ENCODE results near the gene SOX4. TPM values are rescaled to one million over a fixed set of nuclear protein-coding genes. Genes with fewer than 3 reads are reported as not detected.

SOX4 gene
- total RNA-seq, 2 experiments from 2014 or later, result 0.69 to 0.72 TPM

DNA sequence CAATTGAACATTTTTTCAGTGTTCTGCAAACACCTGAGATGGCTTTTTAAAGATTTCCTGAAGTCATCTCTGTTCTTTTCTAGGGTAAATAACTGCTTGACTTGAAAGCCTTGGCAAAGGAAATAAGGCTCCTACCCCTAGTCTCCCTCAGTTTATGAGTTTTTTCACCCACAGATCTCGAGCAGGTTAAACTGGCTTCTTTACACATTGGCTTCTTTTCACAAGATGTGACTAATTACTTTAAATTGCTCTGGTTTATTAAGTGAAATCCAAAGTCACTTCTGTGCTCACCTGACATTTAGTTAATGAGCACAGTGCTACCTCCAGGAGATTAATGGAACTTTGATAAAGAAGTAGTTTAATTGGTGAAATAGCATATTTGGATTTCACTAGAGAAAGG is 33.2 kb downstream of the SOX4 start:
- no peaks in the 10 kb centered on the region for H3K4me1 Mint-ChIP-seq (ENCODE audit: low read depth)
- H3K36me3 Mint-ChIP-seq (ENCODE audit: low read depth), result no peaks in the 10 kb centered on the region
- DNase-seq, result no peak
- peaks cover 2% of the 10 kb centered on the region for H3K27me3 Mint-ChIP-seq (ENCODE audit: low read depth)
- intact Hi-C loops (cut with micrococcal nuclease), result no loop called here
- no peak overlapping the region for H3K27ac Mint-ChIP-seq
- no peaks in the 10 kb centered on the region for H3K9me3 Mint-ChIP-seq
- CTCF ChIA-PET, result no interaction called here
- no peak overlapping the region for H3K4me3 Mint-ChIP-seq

DNA sequence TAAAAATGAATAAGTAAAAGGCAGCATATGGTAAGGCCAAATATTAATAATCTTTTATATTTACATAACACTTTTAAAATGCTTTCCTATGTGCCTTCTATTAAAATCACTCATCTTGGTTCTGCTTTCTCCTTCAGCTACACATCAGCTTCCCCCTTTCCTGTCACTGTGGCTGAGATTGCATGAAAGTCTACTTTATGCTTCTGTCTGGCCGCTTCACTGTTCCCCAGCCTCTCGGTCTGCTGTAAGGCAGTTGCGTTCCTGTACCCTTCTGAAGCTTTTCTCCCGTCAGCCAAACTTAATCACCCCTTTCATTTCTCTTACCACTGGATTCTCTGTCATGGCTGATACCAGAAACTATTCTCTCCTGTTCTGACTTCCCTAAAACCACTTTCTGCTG is 34.6 kb downstream of the SOX4 start:
- Mint-ChIP-seq H3K27me3 (ENCODE audit: low read depth) (peaks cover 2% of the 10 kb centered on the region), H3K4me3 (no peak overlapping the region), H3K36me3 (ENCODE audit: low read depth) (no peaks in the 10 kb centered on the region), H3K4me1 (ENCODE audit: low read depth) (no peaks in the 10 kb centered on the region), H3K9me3 (no peaks in the 10 kb centered on the region), H3K27ac (no peak overlapping the region)
- CTCF ChIA-PET, result no interaction called here
- intact Hi-C loops (cut with micrococcal nuclease), result no loop called here
- DNase-seq, result no peak

DNA sequence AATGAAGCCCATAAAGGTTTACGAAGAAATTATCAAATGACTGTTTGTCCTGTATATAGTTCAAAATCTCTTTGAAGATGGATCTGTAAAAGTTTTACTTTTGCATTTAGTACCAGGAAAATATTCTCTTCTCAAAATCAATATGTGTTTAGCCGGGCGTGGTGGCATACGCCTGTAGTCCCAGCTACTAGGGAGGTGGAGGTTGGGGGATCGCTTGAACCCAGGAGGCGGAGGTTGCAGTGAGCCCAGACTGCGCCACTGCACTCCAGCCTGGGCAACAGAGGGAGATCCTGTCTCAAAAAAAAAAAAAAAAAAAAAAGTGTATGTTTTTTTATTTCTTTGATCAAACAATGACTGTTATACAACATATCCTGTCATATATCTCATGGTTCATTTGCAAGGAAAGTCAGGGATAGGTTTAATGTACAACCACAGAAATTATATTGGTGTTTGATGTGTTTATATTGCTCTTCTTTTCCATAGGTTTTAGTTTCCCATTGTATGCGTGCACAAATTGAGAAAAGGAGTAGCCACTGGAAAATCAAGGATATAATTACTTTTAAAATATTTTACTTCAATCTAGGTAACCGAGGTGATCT is 40.1 kb downstream of the SOX4 start:
- no peak overlapping the region for H3K27ac Mint-ChIP-seq
- H3K27me3 Mint-ChIP-seq (ENCODE audit: low read depth), result peaks cover 2% of the 10 kb centered on the region
- intact Hi-C loops (cut with micrococcal nuclease), result no loop called here
- no peaks in the 10 kb centered on the region for H3K4me1 Mint-ChIP-seq (ENCODE audit: low read depth)
- no peak for DNase-seq
- CTCF ChIA-PET, result no interaction called here
- H3K36me3 Mint-ChIP-seq (ENCODE audit: low read depth), result no peaks in the 10 kb centered on the region
- no peak overlapping the region for H3K4me3 Mint-ChIP-seq
- no peaks in the 10 kb centered on the region for H3K9me3 Mint-ChIP-seq

DNA sequence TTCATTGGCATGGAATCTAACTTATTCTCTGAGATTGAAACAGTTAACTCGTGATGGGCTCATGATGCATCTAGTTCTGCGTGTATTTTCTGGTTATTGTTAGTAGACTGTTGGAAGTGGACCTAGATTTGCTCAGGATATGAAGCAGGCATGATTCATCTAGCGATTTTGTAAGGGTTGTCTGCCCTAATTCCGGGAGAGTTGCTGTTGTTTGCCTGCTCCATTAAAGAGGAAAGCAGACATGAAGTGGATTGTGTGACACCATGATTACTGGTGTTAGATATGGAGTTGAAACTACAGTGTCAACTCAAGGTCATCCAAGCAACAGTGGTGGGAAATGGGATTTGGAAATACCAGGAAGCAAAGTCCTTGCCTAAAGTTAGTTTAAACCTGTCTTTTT is 41.0 kb downstream of the SOX4 start:
- Mint-ChIP-seq H3K4me1 (ENCODE audit: low read depth) (no peaks in the 10 kb centered on the region), H3K27ac (no peak overlapping the region), H3K4me3 (no peak overlapping the region), H3K27me3 (ENCODE audit: low read depth) (peaks cover 2% of the 10 kb centered on the region), H3K9me3 (no peaks in the 10 kb centered on the region), H3K36me3 (ENCODE audit: low read depth) (no peaks in the 10 kb centered on the region)
- DNase-seq, result no peak
- CTCF ChIA-PET, result no interaction called here
- intact Hi-C loops (cut with micrococcal nuclease), result no loop called here

DNA sequence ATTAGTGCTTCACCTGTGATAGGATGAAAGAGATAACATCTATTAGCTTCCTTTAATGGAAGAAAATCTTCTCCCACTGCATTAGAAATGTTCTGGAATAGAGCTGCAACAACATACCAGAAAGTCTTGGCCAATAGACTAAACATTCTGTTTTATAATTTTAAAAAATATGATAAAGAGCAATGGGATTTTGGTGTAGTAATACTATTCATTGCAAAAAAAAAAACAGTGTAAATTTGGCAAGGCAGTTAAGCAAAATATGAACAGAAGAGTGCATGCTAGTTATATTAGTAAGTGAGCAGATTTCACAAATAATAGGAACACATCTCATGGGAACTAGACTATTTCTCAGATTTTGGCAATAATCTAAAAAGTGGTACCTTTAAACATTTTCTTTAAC is 43.3 kb downstream of the SOX4 start:
- no peak for DNase-seq
- H3K4me3 Mint-ChIP-seq, result no peak overlapping the region
- no peaks in the 10 kb centered on the region for H3K36me3 Mint-ChIP-seq (ENCODE audit: low read depth)
- CTCF ChIA-PET, result no interaction called here
- H3K4me1 Mint-ChIP-seq (ENCODE audit: low read depth), result no peaks in the 10 kb centered on the region
- intact Hi-C loops (cut with micrococcal nuclease), result no loop called here
- no peaks in the 10 kb centered on the region for H3K27me3 Mint-ChIP-seq (ENCODE audit: low read depth)
- H3K9me3 Mint-ChIP-seq, result no peaks in the 10 kb centered on the region
- H3K27ac Mint-ChIP-seq, result no peak overlapping the region

DNA sequence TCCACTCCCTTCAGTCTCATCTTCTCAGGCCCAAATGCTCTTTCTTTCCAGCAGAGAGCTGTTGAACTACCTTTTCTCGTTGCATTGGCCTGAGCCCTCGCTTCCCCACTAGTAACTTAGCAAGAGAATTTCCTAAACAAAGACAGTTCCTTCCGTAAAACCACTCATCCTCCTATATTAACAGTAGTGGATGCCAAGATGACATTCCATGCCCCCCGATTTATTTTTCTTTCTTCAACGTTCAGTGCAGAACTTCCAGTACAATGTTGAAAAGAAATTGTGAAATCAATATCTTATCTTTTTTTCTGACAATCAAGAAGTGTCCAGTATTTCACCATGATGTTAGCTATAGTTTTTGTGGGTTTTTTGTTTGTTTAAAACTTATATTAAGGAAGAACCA is 45.8 kb downstream of the SOX4 start:
- H3K27me3 Mint-ChIP-seq (ENCODE audit: low read depth), result no peaks in the 10 kb centered on the region
- no peak overlapping the region for H3K27ac Mint-ChIP-seq
- H3K4me3 Mint-ChIP-seq, result no peak overlapping the region
- DNase-seq, result no peak
- H3K4me1 Mint-ChIP-seq (ENCODE audit: low read depth), result no peaks in the 10 kb centered on the region
- H3K36me3 Mint-ChIP-seq (ENCODE audit: low read depth), result no peaks in the 10 kb centered on the region
- intact Hi-C loops (cut with micrococcal nuclease), result no loop called here
- H3K9me3 Mint-ChIP-seq, result no peaks in the 10 kb centered on the region
- CTCF ChIA-PET, result no interaction called here
